CD4-positive, alpha-beta T cell treated with Interleukin-17A for 1 hour (primary cell): ENCODE measurements around the gene HPGDS.
A peak's percentile ranks its signal among the peaks of the same experiment; 100 is the strongest.
"Not testable (repeated sequence)": the region's sequence is repeated elsewhere in the genome, so short reads cannot be mapped to it uniquely, and the experiment has no call there.

Source experiments
- DNase-seq: peaks from one replicate; pipeline ENCODE4 v3.0.0-alpha.2; 2020

HPGDS gene

GRCh38 chr4:94342694-94343093, at the start of gene HPGDS:
Gene HPGDS, minus strand, starts transcription at chr4:94342836. Its CDS starts 8,207 bp downstream, at chr4:94334629.
- no peak for DNase-seq

- DNase-seq = peak; percentile 27
Observed at GRCh38 chr4:94390804-94391410, 48.3 kb upstream of the HPGDS start.

GRCh38 chr4:94389595-94390267, 47.1 kb upstream of the HPGDS start:
- no peak for DNase-seq

GRCh38 chr4:94387965-94388364, 45.3 kb upstream of the HPGDS start:
- DNase-seq = not testable (repeated sequence)

- DNase-seq = not testable (repeated sequence)
Observed at GRCh38 chr4:94385452-94385851, 42.8 kb upstream of the HPGDS start.

GRCh38 chr4:94382891-94383290, 40.3 kb upstream of the HPGDS start:
- DNase-seq = not testable (repeated sequence)

- DNase-seq = no peak
Observed at GRCh38 chr4:94378047-94378446, 35.4 kb upstream of the HPGDS start.

GRCh38 chr4:94377294-94377693, 34.7 kb upstream of the HPGDS start:
- no peak for DNase-seq

GRCh38 chr4:94375364-94375763, 32.7 kb upstream of the HPGDS start:
- DNase-seq = no peak

- DNase-seq = no peak
Observed at GRCh38 chr4:94373752-94374151, 31.1 kb upstream of the HPGDS start.

- no peak for DNase-seq
Observed at GRCh38 chr4:94372991-94373390, 30.4 kb upstream of the HPGDS start.

- DNase-seq = no peak
Observed at GRCh38 chr4:94372228-94372978, 29.8 kb upstream of the HPGDS start.

GRCh38 chr4:94371290-94371689, 28.7 kb upstream of the HPGDS start:
- DNase-seq = no peak

GRCh38 chr4:94370533-94371254, 28.1 kb upstream of the HPGDS start:
- DNase-seq = no peak

GRCh38 chr4:94369046-94369445, 26.4 kb upstream of the HPGDS start:
- DNase-seq = no peak

GRCh38 chr4:94368459-94368858, 25.8 kb upstream of the HPGDS start:
- no peak for DNase-seq

- DNase-seq = no peak
Observed at GRCh38 chr4:94365304-94365703, 22.7 kb upstream of the HPGDS start.

GRCh38 chr4:94364527-94364926, 21.9 kb upstream of the HPGDS start:
- DNase-seq = no peak

- DNase-seq = no peak
Observed at GRCh38 chr4:94363136-94363655, 20.6 kb upstream of the HPGDS start.

GRCh38 chr4:94359838-94360237, 17.2 kb upstream of the HPGDS start:
- DNase-seq = no peak

GRCh38 chr4:94359221-94359620, 16.6 kb upstream of the HPGDS start:
- DNase-seq = no peak

- no peak for DNase-seq
Observed at GRCh38 chr4:94358101-94358500, 15.5 kb upstream of the HPGDS start.

- no peak for DNase-seq
Observed at GRCh38 chr4:94357624-94358023, 15.0 kb upstream of the HPGDS start.
